HG02981 (cell line): ENCODE data around the gene SLF1.
A peak's percentile ranks its signal among the peaks of the same experiment; 100 is the strongest.
"Not testable (repeated sequence)": the region's sequence is repeated elsewhere in the genome, so short reads cannot be mapped to it uniquely, and the experiment has no call there.

Experiments
- ATAC-seq: cut with Tn5 transposase; IDR thresholded peaks from one replicate; pipeline ENCODE4 v1.9.1; 2021; ENCODE audit warnings: mild to moderate bottlenecking, moderate library complexity; ENCODE audit not compliant: unreplicated experiment

Gene SLF1

GRCh38 chr5:94618493-94619328 is at the start of gene SLF1, which contains the start of gene KIAA0825:
Gene SLF1, plus strand, starts transcription at chr5:94618669. Its CDS starts 10,142 bp downstream, at chr5:94628811.
Gene KIAA0825, minus strand, starts transcription at chr5:94618604. Its CDS starts 81,478 bp downstream, at chr5:94537126.
- peak; percentile 97 for ATAC-seq

GRCh38 chr5:94571415-94571814 is 47.1 kb upstream of the SLF1 start:
- no peak for ATAC-seq

- ATAC-seq, result not testable (repeated sequence)
Measured at GRCh38 chr5:94573349-94573748, 45.1 kb upstream of the SLF1 start.

- ATAC-seq, result no peak
Measured at GRCh38 chr5:94575196-94575595, 43.3 kb upstream of the SLF1 start.

- peak; percentile 86 for ATAC-seq
Measured at GRCh38 chr5:94577466-94578245, 40.8 kb upstream of the SLF1 start.

GRCh38 chr5:94595281-94595840 is 23.1 kb upstream of the SLF1 start:
- ATAC-seq, result no peak

GRCh38 chr5:94613583-94613982 is 4.9 kb upstream of the SLF1 start:
- ATAC-seq, result no peak

GRCh38 chr5:94614156-94614805 is 4.2 kb upstream of the SLF1 start:
- ATAC-seq, result no peak

- ATAC-seq, result no peak
Measured at GRCh38 chr5:94615862-94616261, 2.6 kb upstream of the SLF1 start.

- peak; percentile 25 for ATAC-seq
Measured at GRCh38 chr5:94618029-94618492, 408 bp upstream of the SLF1 start.

- no peak for ATAC-seq
Measured at GRCh38 chr5:94620256-94620655, 1.8 kb downstream of the SLF1 start.

GRCh38 chr5:94621763-94622162 is 3.3 kb downstream of the SLF1 start:
- no peak for ATAC-seq

GRCh38 chr5:94623011-94623410 is 4.5 kb downstream of the SLF1 start:
- ATAC-seq, result no peak

GRCh38 chr5:94623877-94624276 is 5.4 kb downstream of the SLF1 start:
- no peak for ATAC-seq

- no peak for ATAC-seq
Measured at GRCh38 chr5:94627191-94627590, 8.7 kb downstream of the SLF1 start.

GRCh38 chr5:94632024-94632423 is 13.6 kb downstream of the SLF1 start:
- ATAC-seq, result peak; percentile 96

GRCh38 chr5:94640176-94640575 is 21.7 kb downstream of the SLF1 start:
- no peak for ATAC-seq

- no peak for ATAC-seq
Measured at GRCh38 chr5:94645053-94645452, 26.6 kb downstream of the SLF1 start.

- ATAC-seq, result no peak
Measured at GRCh38 chr5:94646758-94647157, 28.3 kb downstream of the SLF1 start.

- no peak for ATAC-seq
Measured at GRCh38 chr5:94649874-94650273, 31.4 kb downstream of the SLF1 start.

- no peak for ATAC-seq
Measured at GRCh38 chr5:94658272-94658671, 39.8 kb downstream of the SLF1 start.
